ENCODE data around the gene RYK. TPM values are rescaled to one million over a fixed set of nuclear protein-coding genes. Genes with fewer than 3 reads are reported as not detected.

The RYK gene
- total RNA-seq, 1 experiment from 2014 or later, result 115 TPM

DNA sequence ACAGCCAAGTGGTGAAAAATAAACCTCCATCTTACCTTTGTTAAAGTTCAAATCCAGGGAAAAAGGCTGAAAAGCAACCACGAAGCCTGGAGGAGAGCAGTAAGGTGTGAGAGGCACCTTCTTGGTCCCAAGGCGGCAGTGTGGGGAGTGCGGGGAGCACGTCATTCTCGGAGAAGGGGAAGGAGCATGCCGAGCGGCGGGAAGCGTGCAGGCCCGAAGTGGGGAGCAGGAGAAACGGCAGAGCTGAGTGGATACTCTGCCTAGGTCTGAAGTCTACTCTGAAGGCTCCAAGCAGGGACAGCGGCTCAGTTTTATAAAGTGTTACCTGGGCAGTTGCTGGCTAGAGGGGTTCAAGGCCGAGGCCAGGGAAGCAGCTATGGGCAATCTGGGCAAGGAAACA lies 96.9 kb downstream of the RYK start:
- no peak for DNase-seq (ENCODE audit: low read depth)

DNA sequence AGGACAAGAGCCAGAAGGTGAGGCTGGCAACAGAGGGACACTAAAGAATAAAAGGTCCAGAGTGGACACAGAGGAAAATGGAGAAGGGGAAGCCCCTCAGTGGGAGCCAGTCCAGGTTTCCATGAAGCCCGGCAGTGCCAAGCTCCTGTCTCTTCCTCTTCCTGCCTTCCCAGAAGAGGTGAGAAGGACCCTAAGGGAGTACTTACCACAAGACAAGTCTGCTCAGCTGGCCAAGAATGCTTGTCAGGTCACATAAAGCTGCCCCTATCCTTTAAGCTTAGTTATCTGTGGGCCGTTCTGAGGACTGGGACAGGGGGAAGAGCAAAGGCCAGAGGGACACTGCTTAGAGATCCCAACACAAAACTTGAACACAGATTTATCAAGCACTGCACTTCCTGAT lies 100.2 kb downstream of the RYK start:
- no peak for DNase-seq (ENCODE audit: low read depth)

GRCh38 chr3:134149286-134149685 lies 101.4 kb downstream of the RYK start:
- no peak for DNase-seq (ENCODE audit: low read depth)

DNA sequence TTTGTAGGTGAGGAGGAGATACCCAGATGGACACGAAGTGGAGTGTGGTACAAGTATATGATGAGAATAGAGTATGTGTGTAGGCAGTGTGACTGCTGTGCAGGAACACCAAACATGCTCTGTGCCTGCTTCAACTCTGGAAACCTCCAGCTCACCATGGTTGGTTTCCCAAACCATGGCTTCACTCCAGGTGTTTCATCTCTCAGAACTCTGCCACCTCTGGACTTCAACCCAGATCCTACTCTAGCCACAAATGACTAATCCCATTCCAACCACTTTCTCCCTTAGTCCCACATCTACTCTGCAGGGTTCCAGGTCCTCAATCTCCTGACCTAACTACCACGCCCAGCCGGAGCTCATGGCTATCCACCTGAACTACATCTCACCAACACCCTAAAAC lies 102.1 kb downstream of the RYK start:
- peak; percentile 36 for DNase-seq (ENCODE audit: low read depth)

- DNase-seq (ENCODE audit: low read depth), result no peak
These were observed 103.2 kb downstream of the RYK start for GRCh38 chr3:134147411-134147810.

DNA sequence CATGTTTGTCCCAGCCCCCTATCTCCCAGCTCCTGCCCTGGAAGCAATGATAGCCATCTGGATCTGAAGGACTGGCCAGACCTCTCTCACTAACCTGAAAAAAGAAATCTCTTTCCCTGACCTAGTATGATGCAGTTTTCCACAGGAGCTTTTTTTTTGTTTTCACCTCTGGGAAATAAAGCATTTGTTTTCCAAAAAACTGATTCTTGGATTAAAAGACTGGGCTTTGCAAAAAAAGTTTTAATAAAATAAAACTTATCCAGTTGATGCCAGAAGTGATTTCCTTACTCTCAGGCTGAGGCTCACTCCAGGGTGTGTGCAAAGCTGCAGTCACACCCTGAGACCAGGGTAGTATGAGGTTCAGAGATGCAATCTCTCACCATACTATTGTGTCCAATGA lies 104.0 kb downstream of the RYK start:
- no peak for DNase-seq (ENCODE audit: low read depth)

DNA sequence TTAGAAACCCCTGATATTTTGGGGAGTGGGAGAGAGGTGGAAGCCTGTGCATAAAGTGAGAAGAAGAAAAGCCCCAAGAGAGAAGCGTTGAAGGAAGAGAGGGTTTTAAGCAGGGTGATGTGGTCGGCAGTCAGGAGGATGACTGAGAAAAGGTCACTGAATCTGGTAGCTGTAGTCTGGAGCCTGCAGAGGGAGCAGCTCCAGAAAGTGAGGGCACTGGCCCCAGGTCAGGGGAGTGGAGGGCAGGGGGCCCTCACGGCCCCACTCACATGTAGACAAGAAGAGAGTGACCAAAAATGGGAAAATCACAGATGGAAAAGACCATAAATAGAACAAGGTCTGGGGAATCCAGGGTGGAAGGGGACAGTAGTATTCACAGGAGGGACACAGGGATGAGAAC lies 105.5 kb downstream of the RYK start:
- no peak for DNase-seq (ENCODE audit: low read depth)

- DNase-seq (ENCODE audit: low read depth), result no peak
These were observed 106.0 kb downstream of the RYK start for GRCh38 chr3:134144694-134145093.

DNA sequence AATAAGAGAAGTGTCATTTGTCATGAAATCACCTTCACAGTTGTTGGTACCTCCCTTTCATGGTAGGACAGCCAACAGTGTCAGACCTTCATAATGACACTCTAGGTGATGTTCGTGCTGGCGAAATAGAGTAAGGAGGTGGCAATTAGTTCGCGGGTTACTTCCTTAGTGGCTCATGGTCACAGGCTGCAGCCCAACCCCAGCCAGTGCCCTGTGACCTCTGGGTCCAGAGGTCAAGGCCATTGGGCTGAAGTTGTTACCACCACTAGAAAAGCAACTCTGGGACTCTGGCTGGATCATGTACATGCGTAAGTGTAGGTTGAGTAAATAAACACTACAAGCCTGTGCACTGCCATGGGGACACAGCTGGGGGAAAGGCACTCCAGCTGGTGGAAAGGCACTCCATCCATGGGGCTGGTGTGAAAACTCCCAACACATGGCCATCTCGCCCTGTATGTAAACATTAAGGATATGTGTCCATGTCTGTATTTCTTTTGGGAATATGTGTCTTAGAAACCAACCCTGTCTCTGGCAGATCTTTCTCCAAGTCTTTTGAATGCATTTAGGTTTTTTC lies 106.7 kb downstream of the RYK start:
- no peak for DNase-seq (ENCODE audit: low read depth)

GRCh38 chr3:134136604-134137003 lies 114.1 kb downstream of the RYK start:
- no peak for DNase-seq (ENCODE audit: low read depth)

DNA sequence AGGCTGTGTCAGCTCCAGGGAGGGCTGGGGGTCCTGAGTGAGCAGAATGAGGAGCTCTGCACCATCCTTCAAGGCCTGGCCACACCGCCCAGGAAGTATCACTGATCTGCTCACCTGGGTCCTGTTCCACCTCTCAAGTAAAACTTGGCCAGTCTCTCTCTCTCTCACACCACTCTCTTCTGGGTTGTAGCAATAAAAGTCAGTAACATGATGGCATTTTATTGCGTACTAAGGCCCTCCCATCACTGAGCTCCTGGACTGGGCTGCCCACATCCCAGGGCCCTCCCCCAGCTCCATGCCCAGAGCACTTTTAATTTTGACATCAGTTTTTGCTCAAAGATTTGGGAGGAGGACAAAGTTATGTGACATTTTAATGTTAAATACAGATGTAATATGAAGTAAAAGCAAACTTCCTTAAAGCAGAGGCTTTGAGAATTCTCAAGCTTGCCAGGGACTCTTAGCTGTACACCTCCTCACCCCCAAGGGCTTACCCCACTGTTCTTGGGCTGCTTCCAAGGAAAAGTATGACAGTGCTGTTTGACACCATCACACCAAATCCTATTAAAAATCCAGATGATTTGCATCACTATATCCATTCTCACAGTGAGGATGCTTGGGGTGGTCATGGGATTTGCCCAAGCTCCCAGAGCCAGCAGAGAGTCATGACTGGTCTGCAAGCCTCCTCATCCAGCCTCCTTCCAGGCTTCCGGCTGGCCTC lies 115.8 kb downstream of the RYK start:
- no peak for DNase-seq (ENCODE audit: low read depth)

DNA sequence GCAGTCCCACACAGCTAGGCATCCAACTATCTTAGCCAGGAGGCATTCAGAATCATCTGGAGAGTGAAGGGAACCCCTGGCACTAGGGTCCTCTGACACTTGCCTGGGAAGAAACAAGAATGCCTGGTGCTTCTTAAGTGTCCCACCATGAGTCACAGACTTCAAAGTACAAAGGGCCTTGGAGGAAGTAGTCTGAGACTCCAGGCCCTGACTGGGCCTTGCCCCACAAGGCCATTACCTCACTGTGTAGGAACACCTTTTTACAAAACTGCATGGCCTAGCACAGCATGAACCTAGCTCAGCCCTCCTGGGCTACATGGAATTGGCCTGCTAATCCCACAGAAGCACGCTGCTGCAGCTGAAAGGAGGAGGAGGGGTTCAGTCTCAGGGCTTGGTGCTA lies 116.4 kb downstream of the RYK start:
- DNase-seq (ENCODE audit: low read depth), result peak; percentile 43

- DNase-seq (ENCODE audit: low read depth), result peak; percentile 39
These were observed 117.7 kb downstream of the RYK start for GRCh38 chr3:134132961-134133360.

DNA sequence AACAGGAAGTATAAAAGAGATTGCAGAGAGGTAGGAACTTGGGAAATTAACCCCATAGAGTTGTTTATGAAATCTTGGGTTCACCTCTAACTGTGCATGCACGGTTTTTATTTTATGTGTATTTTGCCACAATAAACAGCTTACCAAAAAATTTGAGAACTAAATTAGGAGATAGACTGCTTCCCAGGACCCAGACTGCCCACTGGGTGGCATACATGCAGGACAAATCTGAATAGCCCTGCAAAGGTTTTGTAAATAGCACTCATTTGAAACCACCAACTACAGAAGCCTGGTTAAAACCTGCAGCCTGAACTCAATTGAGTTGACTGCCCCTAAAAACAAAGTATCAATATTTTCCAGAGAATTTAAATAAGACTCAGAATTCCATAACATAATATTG lies 124.5 kb downstream of the RYK start:
- no peak for DNase-seq (ENCODE audit: low read depth)

GRCh38 chr3:134114726-134115125 lies 135.9 kb downstream of the RYK start:
- no peak for DNase-seq (ENCODE audit: low read depth)

- DNase-seq (ENCODE audit: low read depth), result no peak
These were observed 139.0 kb downstream of the RYK start for GRCh38 chr3:134111616-134112015.

GRCh38 chr3:134110963-134111362 lies 139.7 kb downstream of the RYK start:
- no peak for DNase-seq (ENCODE audit: low read depth)

Other genes with a start within 250 kb of the RYK start
- 0.02 TPM in 1 of 2 replicates, not detected in the other for gene SLCO2A1, start 220.9 kb downstream of the RYK start, total RNA-seq (2014; rRNA removed; shearing (Covaris generic))
- 197 and 213 TPM in 2 replicates for gene AMOTL2, start 123.6 kb upstream of the RYK start, total RNA-seq (2014; rRNA removed; shearing (Covaris generic))
- 82.9 and 104 TPM in 2 replicates for gene ANAPC13, start 235.1 kb upstream of the RYK start, total RNA-seq (2014; rRNA removed; shearing (Covaris generic))
- gene CEP63, start 235.2 kb upstream of the RYK start, total RNA-seq (2014; rRNA removed; shearing (Covaris generic)), result 25.6 and 28.1 TPM in 2 replicates